ENCODE measurements around the gene ICE2.
A peak's percentile ranks its signal among the peaks of the same experiment; 100 is the strongest.

ICE2 gene

DNA sequence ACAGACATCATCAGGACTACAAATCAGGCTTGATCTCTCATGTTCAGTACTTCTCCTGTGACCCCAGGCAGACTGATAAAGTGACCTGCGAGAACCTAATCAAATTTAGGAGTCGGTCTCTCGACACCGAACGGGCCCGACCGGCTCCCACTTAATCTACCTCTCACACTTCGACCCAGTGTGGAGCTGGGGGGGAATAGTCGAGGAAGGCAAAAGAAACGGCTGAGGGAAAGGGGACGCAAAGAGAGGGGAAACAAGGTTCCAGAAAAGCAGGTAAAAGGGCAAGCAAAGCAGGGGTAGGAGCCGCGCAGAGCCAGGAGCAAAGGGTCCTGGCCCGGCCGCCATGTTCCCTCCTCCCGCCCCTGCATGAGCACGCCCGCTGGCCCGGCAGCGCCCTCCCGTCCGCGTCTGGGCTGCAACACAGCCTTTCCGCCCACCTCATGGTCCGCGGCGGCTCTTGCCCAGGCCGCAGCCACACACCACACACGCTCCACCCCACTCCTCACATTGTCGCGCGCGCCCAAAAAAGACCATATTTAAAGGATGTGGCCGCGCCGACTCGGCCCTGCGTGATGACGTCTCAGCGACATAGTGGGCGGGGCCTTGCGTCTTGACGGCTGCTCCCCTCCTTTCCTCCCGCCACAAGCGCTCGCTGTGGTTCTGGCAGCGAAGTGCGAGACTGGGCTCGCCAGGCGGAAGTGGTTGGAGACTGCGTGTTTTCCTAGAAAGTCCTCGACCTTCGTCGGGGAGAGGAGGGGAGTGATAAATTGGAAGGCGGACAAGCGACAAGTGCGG lies at the start of gene ICE2:
Gene ICE2 (minus strand): TSS at position 577 of the 795 bp plus-strand sequence. CDS start 1,165 bp downstream, outside the sequence.
- FAIRE-seq, result peak; percentile 90

- no peak for FAIRE-seq
These were observed 49.6 kb upstream of the ICE2 start for GRCh38 chr15:60528530-60528929.

- no peak for FAIRE-seq
These were observed 48.5 kb upstream of the ICE2 start for GRCh38 chr15:60527456-60527855.

DNA sequence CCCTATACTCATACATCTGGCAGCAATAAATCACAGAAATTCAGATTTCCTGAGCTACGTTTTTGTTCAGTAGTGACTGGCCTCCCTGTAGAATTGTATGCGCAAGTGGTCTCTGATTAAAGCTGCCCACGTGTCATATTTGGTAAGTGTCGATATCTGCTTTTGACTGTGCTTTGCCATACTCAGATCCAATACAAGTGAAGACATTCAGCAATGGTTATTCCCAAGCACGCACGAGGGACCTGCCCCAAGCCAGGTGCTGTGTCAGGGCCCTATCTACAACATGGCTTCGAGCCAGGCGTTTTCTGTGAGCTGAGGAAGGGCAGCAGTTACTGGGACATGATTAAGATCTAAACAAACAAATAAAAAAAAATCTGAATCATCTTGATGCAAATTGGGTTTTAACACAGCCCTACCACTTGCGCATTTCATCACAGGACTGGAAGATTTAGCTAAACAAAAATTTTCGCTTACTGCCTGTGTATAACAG lies 47.2 kb upstream of the ICE2 start:
- no peak for FAIRE-seq

DNA sequence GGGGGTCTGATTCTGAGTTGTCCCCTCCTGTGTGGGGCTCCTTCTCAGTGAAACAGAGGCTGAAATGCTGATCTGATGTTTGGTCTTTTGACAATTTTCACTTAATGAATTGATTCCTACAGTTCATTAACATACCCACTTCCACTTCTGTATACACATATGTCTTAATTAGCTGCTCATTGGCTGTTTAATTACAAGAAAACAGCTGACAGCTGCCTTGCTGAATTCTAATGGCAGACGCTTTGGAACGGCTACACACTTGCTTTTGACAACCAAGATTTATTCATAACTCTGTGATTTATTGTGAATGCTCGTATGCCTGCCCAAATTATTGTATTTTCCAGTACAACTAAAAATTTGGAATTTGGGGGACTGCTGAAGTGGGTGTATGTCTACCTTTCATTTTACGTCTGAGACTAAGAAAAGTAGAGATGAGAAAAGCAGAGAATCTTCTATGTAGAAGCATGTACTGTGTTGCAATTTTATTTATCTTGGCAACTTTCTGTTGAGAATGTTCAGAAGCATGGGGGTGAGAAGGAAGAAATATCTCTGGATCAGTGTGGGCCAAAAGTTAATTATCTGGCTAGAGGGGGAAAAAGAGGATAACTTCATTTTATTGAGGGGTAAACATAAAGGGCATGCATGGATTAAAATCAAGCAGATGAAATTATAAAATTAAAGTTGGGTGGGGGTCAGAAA lies 46.5 kb upstream of the ICE2 start:
- no peak for FAIRE-seq

DNA sequence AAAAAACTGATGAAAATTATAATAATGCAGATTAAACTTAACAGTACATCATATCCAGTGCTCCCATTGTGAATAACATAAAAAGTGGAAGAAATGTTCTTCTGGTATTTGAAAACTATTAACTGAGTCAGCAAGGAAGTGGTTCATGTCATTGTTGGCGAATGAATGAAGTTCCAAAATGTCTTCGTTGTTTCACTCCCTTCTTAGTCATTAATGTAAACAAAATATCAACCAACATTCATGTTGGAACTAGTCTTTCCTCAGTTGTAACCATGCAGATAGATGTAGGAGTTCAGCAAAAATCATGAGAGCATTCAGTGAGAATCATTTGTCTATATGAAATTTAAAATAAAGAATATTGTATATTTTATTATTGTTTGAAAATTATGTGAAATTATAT lies 44.1 kb upstream of the ICE2 start:
- no peak for FAIRE-seq

DNA sequence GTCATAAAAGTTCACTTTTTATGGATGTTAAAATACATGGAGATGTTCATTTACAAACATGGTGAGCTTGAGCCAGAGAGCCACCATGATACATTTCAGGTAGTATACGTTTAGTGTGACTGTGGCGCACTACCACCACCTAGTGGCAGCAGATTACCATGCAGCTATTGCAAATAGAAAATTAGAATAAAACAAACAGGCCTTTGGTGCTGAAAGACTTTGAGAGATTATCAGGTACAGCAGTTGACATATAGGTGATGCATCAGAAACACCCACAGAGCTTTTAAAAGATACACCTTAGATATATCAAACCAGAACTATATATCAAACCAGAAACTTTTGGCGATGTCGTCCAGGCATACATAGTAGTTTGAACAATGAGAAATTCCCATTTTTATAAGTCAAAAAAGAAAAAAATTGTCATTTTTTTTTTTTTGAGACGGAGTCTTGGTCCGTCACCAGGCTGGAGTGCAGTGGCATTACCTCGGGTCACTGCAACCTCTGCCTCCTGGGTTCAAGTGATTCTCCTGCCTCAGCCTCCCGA lies 42.0 kb upstream of the ICE2 start:
- peak; percentile 93 for FAIRE-seq

GRCh38 chr15:60520013-60520824 lies 41.3 kb upstream of the ICE2 start:
- no peak for FAIRE-seq

DNA sequence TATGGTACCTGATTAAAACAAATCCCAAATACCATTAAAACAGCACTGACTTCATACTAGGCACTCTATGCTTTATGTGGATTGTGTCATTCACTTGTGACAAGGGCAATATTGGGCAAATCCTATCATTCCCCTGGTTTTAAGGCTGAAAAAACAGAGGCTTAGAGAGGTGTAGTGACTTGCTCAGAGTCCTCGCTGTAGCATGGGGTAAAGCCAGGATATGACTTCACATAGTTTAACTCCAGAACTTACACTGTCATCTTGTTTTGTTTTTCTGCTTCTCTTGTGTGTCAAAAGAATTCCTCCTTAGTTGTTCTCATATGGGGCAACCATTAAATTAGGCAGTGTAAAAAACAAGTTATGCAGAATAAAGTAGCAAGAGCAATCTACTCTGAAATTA lies 40.3 kb upstream of the ICE2 start:
- FAIRE-seq, result no peak

- no peak for FAIRE-seq
These were observed 39.6 kb upstream of the ICE2 start for GRCh38 chr15:60518511-60518910.

DNA sequence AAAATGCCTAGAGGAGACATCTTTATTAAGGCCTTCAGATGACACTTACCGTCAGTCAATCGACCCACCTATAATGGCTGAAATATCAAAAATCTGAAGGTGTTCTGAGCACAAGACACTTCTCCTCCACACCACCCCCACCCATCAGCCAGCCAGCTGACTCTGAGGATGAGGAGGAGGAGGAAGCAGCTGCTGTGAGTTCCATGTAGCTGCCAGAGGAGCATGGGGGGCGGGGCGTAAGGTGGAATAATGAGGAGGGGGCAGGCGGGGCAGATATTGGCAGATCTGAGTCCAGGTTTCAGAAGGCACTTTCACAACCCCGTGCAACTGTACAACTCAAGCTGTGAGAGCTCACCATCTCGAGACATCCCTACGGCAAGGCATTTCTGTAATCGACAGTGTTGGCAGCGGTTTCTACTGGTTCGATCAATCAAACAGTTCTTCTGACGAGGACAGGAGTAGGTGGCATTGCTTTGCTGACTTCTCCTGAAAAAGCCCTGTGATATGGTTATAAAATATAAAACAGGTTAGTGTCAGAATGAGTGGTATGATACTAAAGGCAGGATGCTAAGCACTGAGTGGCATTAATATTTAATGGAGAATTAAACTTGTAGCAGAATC lies 35.4 kb upstream of the ICE2 start:
- no peak for FAIRE-seq

- FAIRE-seq, result no peak
These were observed 34.7 kb upstream of the ICE2 start for GRCh38 chr15:60513676-60514075.

- FAIRE-seq, result no peak
These were observed 34.0 kb upstream of the ICE2 start for GRCh38 chr15:60512937-60513336.

DNA sequence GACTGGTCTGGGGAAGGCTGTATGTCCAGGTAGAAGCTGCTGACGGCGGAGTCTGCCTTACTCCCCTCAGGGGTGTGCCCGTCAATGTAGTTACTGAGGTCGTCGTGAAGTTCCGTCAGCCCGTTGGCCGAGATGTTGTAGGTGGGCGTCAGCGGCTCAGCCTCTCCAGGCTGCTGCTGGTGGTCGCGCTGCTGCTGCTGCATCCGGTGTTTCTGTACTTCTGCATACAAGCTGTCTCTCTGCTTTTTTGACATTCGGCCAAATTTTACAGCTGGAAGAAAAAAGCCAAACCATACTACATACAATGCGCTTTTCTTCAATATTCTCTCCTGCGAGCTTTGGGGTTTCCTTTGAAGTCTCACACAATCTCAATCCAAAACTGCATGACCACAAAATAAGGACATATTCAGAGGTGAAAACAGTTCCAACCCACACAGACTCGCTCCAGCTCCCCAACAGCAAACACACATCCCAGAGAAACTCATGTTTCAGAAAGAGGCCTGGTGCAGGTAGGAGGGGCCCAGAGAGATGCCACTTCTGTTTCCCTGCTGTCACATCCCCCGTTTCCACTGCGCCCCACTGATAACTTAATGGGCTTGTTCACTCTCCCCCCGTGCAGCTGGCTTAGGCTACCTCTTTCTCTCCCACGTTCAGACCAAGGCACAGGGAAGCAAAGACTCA lies 32.5 kb upstream of the ICE2 start:
- no peak for FAIRE-seq

GRCh38 chr15:60510006-60510405 lies 31.1 kb upstream of the ICE2 start:
- no peak for FAIRE-seq

DNA sequence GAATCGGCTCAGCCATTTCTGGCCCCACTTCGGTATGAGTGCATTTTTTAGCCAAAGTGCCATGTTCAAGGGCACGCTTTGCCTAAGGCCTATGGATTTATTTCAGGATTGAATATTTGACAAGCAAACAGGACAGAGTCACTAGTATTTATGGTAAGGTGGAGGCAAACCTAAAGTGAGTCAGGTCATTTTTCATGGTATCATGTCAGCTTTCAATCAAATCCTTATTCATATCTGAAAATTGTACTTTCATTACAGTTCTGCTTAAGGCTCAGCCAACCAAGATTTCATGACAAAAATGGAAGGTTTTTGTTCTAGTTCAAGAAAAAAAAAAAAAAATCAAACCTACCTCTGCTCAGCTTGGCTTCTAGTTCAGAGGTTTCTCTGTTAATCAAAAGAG lies 30.5 kb upstream of the ICE2 start:
- FAIRE-seq, result no peak

DNA sequence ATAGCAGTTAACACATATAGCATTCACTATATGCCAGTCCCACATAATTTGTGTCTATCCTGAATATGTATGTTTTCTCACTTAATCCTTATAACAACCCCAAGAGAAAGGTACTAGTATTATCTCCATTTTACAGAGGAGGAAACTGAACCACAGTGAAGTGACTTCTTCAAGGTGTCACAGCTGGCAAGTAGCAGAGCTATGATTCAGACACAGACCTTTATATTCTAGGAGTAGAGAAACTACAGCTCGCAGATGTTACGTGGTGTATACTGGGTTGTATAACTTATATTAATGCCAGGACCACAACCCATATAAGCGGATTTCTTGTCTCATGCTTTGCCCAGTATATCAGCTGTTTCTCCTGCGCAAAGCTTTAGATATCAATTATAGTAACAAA lies 29.5 kb upstream of the ICE2 start:
- FAIRE-seq, result no peak

GRCh38 chr15:60507596-60508424 lies 28.9 kb upstream of the ICE2 start:
- FAIRE-seq, result peak; percentile 96

DNA sequence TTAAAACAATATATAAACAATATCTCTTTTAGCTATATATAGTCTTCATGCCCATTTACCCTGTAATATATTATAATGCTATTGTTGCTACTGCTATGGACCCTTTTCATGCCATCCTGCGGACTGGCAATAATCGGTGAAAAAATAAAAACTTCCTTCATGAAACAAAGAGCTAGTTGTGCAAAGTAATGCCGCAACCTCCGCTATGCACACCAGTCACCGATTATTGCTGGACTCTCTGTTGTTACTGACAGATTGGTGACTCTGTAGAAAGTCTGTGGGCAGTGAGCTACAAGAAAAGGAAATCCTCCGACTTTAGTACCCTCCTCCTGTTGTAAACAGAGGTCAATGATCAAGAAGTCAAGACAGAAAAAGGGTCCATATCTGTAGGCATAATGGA lies 17.9 kb upstream of the ICE2 start:
- no peak for FAIRE-seq

DNA sequence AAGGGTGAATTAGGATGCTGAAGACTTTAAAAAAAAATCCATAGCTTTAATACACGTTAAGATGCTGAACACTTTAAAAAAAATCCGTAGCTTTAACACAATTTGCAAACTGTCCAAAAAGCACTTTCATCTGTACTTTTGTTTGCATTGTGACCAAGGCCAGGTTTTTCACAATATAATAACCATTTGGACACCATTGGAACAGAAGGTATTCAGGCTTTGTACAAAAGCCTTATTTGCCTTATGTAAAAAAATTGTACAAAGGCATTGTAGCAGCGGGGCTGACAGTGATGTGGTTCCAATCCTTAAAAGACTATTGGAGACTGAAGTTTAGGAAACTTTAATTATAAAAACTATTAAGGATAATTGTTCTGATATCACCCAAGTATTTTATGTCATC lies 15.2 kb upstream of the ICE2 start:
- FAIRE-seq, result no peak

- FAIRE-seq, result no peak
These were observed 14.2 kb upstream of the ICE2 start for GRCh38 chr15:60493166-60493565.

Data from G401.6 (cell line).